Skeletal muscle tissue (tissue), 4 donors: ENCODE results near the gene RWDD4. TPM values are rescaled to one million over a fixed set of nuclear protein-coding genes. Genes with fewer than 3 reads are reported as not detected.
"Not testable (repeated sequence)": the region's sequence is repeated elsewhere in the genome, so short reads cannot be mapped to it uniquely, and the experiment has no call there.

Experiments
- H3K27ac ChIP-seq: one replicate; pipeline ENCODE4 v1.7.0; 2013; ENCODE audit warnings: mild to moderate bottlenecking, low read depth, low read length, inconsistent platforms
- H3K27me3 ChIP-seq, 3 donors: one replicate each; pipeline ENCODE4 v1.7.0; 2013; ENCODE audit warnings: low read length in 3 of 3; ENCODE audit not compliant: control insufficient read depth in 3 of 3, insufficient read depth in 3 of 3
- H3K36me3 ChIP-seq, 3 donors: one replicate each; pipeline ENCODE4 v1.7.0; 2013; ENCODE audit warnings: low read length in 3 of 3; ENCODE audit not compliant: control insufficient read depth in 3 of 3, insufficient read depth in 3 of 3
- H3K4me1 ChIP-seq, 3 donors: one replicate each; pipeline ENCODE4 v1.7.0; 2013; ENCODE audit warnings: low read length in 3 of 3, mild to moderate bottlenecking in 3 of 3; ENCODE audit not compliant: control insufficient read depth in 3 of 3, insufficient read depth in 3 of 3
- H3K4me3 ChIP-seq, 3 donors: one replicate each; pipeline ENCODE4 v1.7.0; 2013; ENCODE audit warnings: low read length in 3 of 3
- H3K9ac ChIP-seq, 3 donors: one replicate each; pipeline ENCODE4 v1.7.0; 2013; ENCODE audit warnings: low read length in 3 of 3, mild to moderate bottlenecking in 3 of 3, moderate library complexity in 2 of 3, low read depth in 1 of 3
- H3K9me3 ChIP-seq, 3 donors: one replicate each; pipeline ENCODE4 v1.7.0; 2013; ENCODE audit warnings: low read length in 3 of 3; ENCODE audit not compliant: control insufficient read depth in 3 of 3
- total RNA-seq: library from RNA; depleted of rRNA; stranded (reverse); fragments of >200 nt; gene quantifications from one replicate; pipeline ENCODE4 v1.2.3, GENCODE V29; 2014
- donor health status: Osteomylitis.

The RWDD4 gene
- total RNA-seq, 1 donor from 2014 or later: 13.6 TPM

DNA sequence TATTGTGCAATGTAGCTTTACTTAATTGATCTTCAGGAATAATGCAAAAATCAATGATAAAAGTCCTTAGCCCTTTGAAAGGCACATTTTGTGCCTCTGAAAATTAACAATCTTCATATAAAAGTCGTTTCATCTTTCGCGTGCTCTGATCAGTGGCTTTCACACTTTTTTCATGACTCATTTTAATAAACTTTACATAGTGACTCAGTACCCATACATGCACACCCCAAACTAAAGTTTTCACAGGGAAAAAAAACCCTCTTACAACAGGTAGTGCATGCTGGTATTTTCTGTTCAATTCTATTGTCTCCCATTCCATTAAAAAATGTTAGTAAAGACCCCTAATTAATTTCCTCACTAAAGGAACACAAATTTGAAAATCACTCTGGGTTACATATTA lies 21.5 kb downstream of the RWDD4 start:
- H3K27ac ChIP-seq: no peak overlapping the region
- no peak overlapping the region for H3K4me3 ChIP-seq
- no peaks in the 10 kb centered on the region for H3K9me3 ChIP-seq
- no peaks in the 10 kb centered on the region for H3K27me3 ChIP-seq
- no peak overlapping the region for H3K9ac ChIP-seq
- H3K36me3 ChIP-seq: peaks cover 0 to 4% (median 0%) of the 10 kb centered on the region in 3 donors
- H3K4me1 ChIP-seq: no peaks in the 10 kb centered on the region

DNA sequence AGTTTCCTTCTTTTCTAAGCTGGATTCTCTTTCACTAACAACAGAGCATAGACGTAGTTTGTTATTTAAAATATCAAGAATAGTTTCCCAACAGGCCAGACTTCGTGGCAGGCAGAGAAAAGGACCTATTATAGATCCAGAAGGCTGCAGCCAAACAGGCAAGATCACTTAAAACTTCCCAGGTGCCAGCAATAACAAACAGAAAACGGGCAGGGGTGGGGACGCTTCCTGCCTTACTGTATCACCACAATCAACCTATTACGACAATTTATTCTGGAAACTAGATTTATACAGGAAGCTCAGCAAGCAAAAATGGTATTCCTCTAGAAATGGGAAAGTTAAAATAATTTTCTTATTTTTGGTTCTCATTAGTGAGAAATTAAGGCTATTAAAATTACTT lies 22.1 kb downstream of the RWDD4 start:
- no peak overlapping the region for H3K9ac ChIP-seq
- H3K36me3 ChIP-seq: peaks cover 0 to 2% (median 0%) of the 10 kb centered on the region in 3 donors
- no peaks in the 10 kb centered on the region for H3K4me1 ChIP-seq
- peak overlapping the region in 1 of 3 donors; percentile 24 for H3K4me3 ChIP-seq
- H3K27me3 ChIP-seq: no peaks in the 10 kb centered on the region
- no peaks in the 10 kb centered on the region for H3K9me3 ChIP-seq
- H3K27ac ChIP-seq: no peak overlapping the region

DNA sequence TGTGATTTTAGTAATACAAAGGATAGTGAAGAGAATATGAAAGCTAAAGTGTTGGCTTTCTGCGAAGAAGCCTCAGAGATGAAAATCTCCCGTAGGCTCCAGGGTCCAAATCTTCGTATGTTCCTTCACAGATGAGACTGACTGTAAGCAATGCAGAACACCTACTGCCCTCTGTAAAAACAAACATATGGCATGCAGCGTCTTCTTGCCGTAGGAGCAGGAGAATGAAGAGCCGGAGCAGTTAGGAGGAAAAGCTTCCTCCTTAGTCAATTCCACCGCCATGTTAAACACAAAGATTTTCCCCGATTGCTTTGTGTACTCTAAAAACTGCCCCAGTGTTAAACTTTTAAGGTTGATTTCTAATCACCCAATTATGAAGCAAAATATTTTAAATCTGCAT lies 22.5 kb downstream of the RWDD4 start:
- Histone ChIP-seq H3K27me3 (no peaks in the 10 kb centered on the region), H3K36me3 (peaks cover 0 to 2% (median 0%) of the 10 kb centered on the region in 3 donors), H3K4me1 (no peaks in the 10 kb centered on the region), H3K9ac (no peak overlapping the region), H3K4me3 (peak overlapping the region in 1 of 3 donors; percentile 24), H3K27ac (no peak overlapping the region), H3K9me3 (no peaks in the 10 kb centered on the region)

DNA sequence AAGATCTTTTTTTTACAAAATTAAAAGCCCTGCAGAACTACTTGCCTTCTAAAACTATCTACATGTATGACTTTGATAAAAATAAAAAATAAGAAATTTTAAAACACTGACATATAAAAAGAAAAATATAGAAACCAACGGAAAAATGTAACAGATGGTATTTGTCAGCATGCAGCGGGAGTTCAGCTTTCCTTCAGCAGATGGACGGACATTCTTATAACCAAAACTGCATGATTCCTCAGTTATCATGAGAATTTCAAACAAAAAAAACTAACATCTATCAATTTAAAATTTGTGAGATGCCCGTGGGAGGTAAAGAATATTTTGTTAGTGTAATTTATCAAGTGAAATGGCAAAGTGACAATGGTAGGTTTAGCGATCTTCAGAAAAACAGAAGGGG lies 23.2 kb downstream of the RWDD4 start:
- no peak overlapping the region for H3K4me3 ChIP-seq
- no peak overlapping the region for H3K27ac ChIP-seq
- H3K36me3 ChIP-seq: no peaks in the 10 kb centered on the region
- no peaks in the 10 kb centered on the region for H3K9me3 ChIP-seq
- H3K4me1 ChIP-seq: no peaks in the 10 kb centered on the region
- H3K9ac ChIP-seq: no peak overlapping the region
- H3K27me3 ChIP-seq: no peaks in the 10 kb centered on the region

DNA sequence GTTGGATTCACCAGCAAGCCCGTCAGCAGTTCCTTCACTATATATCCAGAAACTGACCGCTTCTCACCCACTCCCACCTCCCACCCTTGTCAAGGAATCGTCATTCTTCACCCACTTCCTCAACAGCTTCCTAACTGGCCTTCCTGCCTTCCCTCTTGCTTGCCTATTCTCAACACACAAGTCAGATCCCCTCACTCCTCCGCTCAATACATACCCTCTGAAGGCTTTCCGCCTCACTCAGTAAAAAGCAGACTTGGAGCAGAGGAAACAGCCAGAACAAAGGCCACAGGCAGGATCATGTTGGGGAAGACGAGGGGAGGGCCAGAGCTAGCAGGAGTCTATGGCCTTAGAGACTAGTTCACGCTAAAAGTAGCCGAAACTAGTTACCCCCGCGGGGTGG lies 23.7 kb downstream of the RWDD4 start:
- H3K9me3 ChIP-seq: no peaks in the 10 kb centered on the region
- no peak overlapping the region for H3K4me3 ChIP-seq
- no peak overlapping the region for H3K27ac ChIP-seq
- H3K9ac ChIP-seq: no peak overlapping the region
- no peaks in the 10 kb centered on the region for H3K4me1 ChIP-seq
- H3K27me3 ChIP-seq: no peaks in the 10 kb centered on the region
- H3K36me3 ChIP-seq: no peaks in the 10 kb centered on the region

DNA sequence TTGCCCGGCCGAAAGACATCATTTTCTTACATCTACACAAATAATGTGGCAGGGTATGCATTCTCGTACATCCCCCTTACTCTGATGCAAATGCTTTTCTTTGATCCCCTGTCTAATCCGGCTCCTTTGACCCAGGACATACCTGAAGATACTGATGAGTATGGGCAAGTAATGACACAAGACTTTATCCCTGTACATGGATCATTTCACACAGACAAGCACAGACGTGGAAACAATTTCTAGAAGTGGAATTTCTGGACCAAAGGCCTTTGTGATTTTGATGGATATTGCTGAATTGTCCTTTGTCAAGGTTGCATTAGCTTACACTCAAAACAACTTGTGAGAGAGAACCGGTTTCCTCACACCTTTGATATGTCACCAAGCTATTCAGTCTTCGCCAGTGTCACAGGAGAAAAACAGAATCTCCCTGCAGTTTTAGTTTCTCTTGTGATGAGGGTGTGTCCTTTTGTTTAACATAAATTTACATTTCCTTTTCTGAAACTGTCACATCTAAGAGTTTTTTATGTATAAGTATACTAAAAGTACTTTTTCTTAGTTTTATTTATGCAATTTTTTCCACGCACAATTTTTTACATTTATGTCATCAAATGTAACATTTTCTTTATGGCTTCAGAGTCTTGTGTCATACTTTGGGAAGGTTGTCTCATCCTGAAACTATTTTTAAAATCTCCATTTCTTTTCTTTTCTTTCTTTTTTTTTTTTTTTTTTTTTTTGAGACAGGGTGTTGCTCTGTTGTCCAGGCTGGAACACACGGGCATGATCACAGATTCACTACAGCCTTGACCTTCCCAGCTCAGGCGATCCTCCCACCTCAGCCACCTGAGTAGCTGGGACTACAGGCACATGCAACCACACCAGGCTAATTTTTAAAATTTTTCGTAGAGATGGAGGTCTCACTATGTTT lies 25.2 kb downstream of the RWDD4 start:
- no peak overlapping the region for H3K27ac ChIP-seq
- H3K4me3 ChIP-seq: no peak overlapping the region
- H3K27me3 ChIP-seq: no peaks in the 10 kb centered on the region
- no peak overlapping the region for H3K9ac ChIP-seq
- no peaks in the 10 kb centered on the region for H3K9me3 ChIP-seq
- H3K4me1 ChIP-seq: no peaks in the 10 kb centered on the region
- H3K36me3 ChIP-seq: no peaks in the 10 kb centered on the region

DNA sequence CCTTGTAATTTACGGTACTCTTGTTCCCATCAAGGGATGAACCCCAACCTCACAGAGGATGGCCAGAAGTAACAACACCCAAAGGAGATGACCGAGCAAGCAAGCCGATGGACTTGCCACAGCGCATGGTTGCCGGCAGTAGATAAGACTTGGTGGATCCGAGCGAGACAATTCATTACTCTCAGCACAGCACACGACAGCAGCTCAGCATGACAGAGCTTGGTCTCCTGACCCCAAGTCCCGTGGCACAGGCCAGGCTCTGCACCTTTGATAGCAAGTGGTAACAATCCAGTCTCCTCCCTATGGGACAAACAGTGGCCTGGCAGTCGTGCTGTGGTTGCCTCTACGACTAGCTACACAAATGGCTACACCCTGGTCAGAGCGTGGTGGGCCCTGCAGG lies 26.3 kb downstream of the RWDD4 start:
- Histone ChIP-seq H3K36me3 (no peaks in the 10 kb centered on the region), H3K9me3 (no peaks in the 10 kb centered on the region), H3K9ac (no peak overlapping the region), H3K4me3 (no peak overlapping the region), H3K4me1 (no peaks in the 10 kb centered on the region), H3K27ac (no peak overlapping the region), H3K27me3 (no peaks in the 10 kb centered on the region)

DNA sequence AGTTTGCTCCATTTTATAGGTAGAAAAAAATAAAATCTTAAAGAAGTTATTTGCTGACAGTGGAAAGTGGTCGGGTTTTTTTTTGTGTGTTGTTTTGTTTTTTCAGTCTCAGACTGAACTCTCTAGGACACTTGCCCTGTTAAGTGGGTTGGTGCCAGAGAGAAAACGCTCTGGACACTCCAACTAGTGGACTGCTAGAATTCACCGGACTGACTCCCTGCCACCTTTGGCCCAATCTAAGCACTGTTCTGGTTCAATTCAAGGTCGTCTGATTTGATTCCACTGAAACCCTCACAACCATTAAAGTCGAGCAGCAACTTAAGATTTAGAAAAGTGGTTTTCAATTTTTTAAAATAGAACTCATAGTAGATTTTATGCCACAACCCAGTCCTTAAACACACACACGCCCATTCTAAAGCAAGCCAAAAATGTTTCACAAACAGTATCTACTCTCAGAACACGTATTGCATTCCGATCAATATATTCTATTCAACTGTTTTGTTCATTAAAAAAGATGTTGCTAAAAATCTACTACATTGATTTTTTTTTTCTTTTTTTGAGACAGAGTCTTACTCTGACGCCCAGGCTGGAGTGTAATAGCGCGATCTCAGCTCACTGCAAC lies 27.3 kb downstream of the RWDD4 start:
- Histone ChIP-seq H3K4me1 (no peaks in the 10 kb centered on the region), H3K4me3 (no peak overlapping the region), H3K27me3 (no peaks in the 10 kb centered on the region), H3K36me3 (no peaks in the 10 kb centered on the region), H3K27ac (no peak overlapping the region), H3K9me3 (no peaks in the 10 kb centered on the region), H3K9ac (no peak overlapping the region)

DNA sequence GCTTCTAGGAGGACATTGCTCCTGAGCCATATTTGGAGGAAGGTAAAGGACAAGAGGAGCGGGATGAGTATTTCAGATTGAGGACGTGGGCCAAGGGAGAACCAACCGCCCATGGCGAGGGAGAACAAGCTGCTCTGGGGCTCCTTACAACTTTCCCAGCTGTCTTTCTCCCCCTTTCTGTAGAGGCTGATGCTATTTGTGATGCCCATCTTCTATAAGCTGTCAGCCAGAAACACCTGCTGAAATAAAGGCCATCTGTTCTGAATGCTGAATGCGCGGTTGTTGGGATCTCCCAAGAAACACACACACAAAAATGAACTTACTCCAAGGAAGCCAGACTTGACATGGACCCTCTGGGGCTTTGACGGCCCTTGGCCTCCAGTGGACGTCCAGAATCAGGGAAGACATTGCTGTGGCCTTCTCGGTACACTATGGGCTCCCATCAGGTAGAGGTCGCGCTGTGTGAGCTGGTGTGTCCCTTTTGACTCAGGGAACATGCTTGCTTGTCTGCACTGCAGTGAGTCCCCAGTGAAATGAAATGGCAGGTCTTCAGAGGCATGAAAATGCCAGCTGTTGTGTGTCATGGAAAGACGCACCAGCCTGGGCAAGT lies 30.9 kb downstream of the RWDD4 start:
- no peak overlapping the region for H3K4me3 ChIP-seq
- no peaks in the 10 kb centered on the region for H3K4me1 ChIP-seq
- no peak overlapping the region for H3K9ac ChIP-seq
- H3K27ac ChIP-seq: no peak overlapping the region
- no peaks in the 10 kb centered on the region for H3K9me3 ChIP-seq
- H3K36me3 ChIP-seq: no peaks in the 10 kb centered on the region
- no peaks in the 10 kb centered on the region for H3K27me3 ChIP-seq

DNA sequence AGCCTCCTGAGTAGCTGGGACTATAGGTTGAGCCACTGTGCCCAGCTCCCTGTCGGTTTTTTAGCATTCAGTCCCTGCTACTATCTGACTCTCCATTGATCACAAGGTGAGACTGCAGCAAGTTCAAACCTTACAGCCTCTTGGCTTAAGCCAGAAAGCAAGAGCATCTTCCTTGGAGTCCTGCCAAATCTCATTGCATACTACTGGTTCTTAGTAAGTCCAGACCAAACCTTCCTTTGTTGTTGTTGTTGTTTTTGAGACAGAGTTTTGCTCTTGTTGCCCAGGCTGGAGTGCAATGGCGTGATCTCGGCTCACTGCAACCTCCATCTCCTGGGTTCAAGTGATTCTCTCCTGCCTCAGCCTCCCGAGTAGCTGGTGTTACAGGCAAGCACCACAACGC lies 31.7 kb downstream of the RWDD4 start:
- H3K9me3 ChIP-seq, H3K36me3 ChIP-seq, H3K4me3 ChIP-seq, H3K9ac ChIP-seq, H3K27ac ChIP-seq, H3K27me3 ChIP-seq, H3K4me1 ChIP-seq: not testable (repeated sequence)
